GM12892 (cell line): ENCODE measurements around the gene ZFR2. TPM values are rescaled to one million over a fixed set of nuclear protein-coding genes. Genes with fewer than 3 reads are reported as not detected.

Source experiments
- DNase-seq: peaks from one replicate; pipeline ENCODE4 v3.0.0; 2011; ENCODE audit not compliant: insufficient read length
- FAIRE-seq: peaks from 2 replicates; lab custom pipeline; 2011; peaks lifted over from hg19 to GRCh38; lab: Jason Lieb, UNC
- POLR2A ChIP-seq: IDR thresholded peaks from 2 replicates; pipeline ENCODE4 v1.6.1; 2011; ENCODE audit warnings: low read depth, low read length, control low read depth
- POLR2AphosphoS5 ChIP-seq: IDR thresholded peaks from 2 replicates; pipeline ENCODE4 v1.6.1; 2011; ENCODE audit warnings: low read depth, low read length, control low read depth
- TAF1 ChIP-seq: IDR thresholded peaks from 2 replicates; pipeline ENCODE4 v1.6.1; 2011; ENCODE audit warnings: low read depth, mild to moderate bottlenecking, control low read depth, low read length, borderline replicate concordance
- polyA plus RNA-seq: library from polyadenylated mRNA; unstranded; fragments of >200 nt; gene quantifications from one replicate; pipeline ENCODE4 v1.2.1, GENCODE V29; 2012; ENCODE audit warnings: missing spikeins, inconsistent platforms; ENCODE audit not compliant: missing spikeins

ZFR2 gene
- 0.42 TPM for polyA plus RNA-seq

DNA sequence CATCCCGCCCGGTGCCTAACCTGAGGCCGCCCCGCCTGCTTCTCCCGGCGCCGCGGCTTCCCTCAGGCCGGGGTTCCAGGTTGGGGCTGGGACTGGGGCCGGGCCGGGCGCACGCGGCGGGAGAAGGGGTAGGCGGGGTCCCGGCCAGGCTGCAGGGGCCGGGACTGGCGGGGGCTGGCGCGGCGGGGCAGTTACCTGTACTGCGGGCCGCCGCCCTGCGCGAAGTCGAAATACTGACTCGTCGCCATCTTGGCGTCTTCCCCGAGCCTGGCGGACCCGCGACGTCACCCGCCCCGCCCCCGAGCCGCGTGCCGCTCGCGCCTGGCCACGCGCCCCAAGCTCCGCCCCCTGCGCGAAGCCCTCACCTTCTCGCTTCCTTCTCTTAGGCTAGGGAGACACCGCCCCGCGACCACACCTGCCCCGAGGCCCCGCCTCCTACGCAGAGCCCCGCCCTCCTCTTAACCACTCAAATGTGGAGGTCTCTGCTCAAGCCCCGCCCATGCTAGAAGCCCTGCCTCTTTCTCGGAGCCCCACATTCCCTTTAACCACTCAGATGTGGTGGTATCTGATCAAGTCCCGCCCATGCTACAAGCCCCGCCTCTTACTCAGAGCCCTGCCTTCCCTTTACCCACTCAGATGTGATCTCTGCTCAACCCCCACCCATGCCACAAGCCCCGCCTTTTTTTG, at the start of gene ZFR2:
Gene ZFR2, minus strand, starts transcription at position 269 of the 687 bp plus-strand sequence. Its CDS starts 21 bp downstream, at position 248.
- DNase-seq (no peak), FAIRE-seq (no peak)
- no peak for TF ChIP-seq POLR2A
- TF ChIP-seq POLR2AphosphoS5, result no peak

DNA sequence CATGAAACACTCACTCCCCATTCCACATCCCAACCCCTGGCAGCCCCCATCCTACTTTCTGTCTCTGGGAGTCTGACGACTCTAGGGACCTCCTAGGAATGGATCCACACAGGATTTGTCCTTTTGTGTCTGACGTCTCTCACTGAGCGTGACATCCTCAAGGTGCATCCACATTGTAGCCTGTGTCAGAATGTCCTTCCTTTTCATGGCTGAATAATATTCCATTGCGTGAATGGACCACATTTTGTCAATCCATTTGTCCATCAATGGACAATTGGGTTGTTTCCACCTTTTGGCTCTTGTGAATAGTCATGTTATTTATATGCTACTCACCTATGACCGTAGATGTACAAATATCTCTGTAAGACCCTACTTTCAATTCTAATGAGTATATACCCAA, 47.2 kb upstream of the ZFR2 start:
- no peak for FAIRE-seq
- DNase-seq, result no peak
- TF ChIP-seq TAF1 (no peak), POLR2A (no peak)

DNA sequence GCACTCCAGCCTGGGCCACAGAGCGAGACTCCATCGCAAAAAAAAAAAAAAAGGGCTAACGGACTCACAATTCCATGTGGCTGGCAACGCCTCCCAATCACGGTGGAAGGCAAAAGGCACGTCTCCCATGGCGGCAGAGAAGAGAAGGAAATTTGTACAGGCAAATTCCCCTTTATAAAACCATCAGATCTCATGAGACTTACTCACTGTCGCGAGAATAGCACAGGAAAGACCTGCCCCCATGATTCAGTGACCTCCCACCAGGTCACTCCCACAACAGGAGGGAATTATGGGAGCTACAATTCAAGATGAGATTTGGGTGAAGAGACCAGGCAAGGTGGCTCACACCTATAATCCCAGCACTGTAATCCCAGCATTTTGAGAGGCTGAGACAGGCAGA, 45.4 kb upstream of the ZFR2 start:
- DNase-seq (no peak), FAIRE-seq (no peak)

DNA sequence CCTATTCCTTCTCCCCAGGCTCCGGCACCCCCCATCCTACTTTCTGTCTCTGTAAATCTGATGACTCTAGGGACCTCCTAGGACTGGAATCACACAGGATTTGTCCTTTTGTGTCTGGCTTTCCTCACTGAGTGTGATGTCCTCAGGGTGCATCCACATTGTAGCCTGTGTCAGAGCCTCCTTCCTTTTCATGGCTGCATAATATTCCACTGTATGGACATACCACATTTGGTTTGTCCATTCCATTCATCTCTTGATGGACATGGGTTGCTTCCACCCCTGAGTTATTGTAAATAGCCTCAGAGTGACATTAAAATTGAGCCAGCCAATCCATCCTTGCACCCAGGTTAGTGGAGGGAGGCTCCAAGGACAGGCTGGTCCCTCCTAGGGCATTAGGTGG, 41.3 kb upstream of the ZFR2 start:
- no peak for FAIRE-seq
- TF ChIP-seq TAF1 (no peak), POLR2A (no peak), POLR2AphosphoS5 (no peak)
- no peak for DNase-seq

More for the DNA sequence above, 45.4 kb upstream of the ZFR2 start:
- TF ChIP-seq POLR2A (no peak), TAF1 (no peak), POLR2AphosphoS5 (no peak)

DNA sequence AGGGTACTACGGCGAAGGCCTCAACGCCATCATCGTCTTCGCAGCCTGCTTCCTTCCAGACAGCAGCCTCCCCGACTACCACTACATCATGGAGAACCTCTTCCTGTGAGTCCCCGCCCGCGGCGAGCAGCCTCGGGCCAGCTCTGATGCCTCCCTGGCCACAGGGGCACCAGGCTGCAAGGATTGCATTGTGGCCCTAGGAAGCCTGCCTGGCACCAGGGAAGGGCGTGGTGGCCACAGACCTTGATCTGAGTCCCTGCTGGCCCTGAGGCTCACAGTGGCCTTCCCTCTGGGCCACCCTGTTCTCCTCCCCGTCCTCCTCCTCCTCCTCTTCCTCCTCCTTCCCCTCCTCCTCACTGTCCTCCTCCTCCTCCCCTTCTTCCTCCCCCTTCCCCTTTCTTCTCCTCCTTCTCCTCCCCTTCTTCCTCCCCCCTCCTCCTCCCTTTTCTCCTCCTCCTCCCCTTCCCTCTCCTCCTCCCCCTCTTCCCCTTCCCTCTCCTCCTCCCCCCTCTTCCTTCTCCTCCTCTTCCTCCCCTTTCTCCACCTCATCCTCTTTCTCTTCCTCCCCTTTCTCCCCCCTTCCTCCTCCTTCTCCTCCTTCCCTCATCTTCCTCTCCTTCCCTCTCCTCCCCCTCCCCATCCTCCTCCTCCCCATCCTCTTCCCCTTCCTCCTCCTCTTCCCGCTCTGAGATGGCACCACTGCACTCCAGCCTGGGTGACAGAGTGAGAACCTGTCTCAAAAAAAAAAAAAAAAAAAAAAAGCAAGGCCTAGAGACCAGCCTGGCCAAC, 39.6 kb upstream of the ZFR2 start:
- TF ChIP-seq POLR2A (no peak), POLR2AphosphoS5 (no peak), TAF1 (no peak)
- FAIRE-seq (no peak), DNase-seq (no peak)

DNA sequence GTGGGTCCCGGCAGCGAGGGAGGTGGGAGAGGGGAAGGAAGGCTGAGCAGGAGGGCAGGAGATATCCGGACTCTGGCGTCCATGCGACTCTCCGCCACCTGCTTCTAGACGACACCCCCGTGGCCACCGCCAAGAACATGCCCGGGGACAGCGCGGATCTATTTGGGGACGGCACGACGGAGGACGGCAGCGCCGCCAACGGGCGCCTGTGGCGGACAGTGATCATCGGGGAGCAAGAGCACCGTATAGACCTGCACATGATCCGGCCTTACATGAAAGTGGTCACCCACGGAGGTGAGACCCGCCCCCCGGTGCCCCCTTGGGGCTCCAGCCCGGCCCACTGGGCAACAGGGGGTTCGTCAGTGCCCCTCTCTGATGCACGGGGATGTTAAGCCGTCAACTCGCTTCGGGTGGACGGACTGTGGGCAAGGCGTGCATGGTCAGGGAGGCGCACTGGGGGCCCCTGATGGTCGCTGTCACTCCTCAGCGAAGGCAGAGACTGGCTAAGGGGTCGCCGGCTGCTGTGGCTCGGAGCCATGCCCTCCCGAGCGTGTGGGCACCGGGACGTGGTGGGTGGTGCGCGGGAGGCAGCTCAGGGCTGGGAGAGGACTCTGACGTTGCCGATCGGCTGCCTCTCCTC, 38.9 kb upstream of the ZFR2 start:
- FAIRE-seq, result no peak
- TF ChIP-seq TAF1, result no peak
- no peak for TF ChIP-seq POLR2A
- no peak for TF ChIP-seq POLR2AphosphoS5
- no peak for DNase-seq

DNA sequence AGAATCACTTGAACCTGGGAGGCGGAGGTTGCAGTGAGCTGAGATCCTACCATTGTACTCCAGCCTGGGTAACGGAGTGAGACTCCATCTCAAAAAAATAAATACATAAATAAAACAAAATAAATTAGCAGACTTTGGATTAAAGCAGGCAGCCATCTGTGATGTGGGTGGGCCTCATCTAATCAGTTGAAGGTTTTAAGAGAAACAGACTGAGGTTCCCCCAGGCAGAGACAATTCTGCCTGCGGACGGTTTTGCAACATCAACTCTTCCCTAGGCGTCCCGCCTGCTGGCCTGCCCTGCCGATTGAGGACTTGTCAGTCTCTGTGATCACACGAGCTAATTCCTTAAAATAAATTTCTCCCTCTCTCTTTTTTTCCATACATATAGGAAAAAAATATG, 35.4 kb upstream of the ZFR2 start:
- no peak for FAIRE-seq

DNA sequence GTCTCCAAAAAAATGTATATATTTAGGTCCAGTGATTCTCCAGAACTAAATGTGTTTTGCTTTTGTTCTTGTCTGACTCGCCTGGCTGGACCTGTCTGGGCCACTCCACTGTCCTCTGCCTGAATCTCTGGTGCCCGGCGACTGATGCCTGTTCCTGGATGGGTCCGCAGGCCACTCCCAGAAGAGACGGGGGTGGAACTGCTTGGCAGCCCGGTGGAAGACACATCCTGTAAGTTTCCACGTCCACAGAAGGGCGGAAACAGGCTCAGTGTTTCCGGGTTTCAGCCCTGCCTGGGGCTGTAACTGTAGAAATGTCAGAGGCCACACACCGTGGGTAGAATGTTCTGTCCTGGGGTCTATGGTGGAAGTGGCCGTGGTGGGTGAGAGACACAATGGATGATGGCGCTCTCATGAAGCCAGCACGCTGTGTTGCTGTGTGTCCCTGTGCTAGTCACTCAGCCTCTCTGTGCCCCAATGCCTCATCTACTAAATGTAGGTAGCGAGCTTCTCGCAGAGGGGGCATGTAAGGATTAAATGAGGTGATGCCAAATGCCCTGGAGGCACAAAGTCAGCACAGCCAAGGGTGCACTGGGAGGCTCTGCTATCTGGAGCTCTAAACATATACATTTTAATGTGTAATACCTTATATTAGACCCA, 33.6 kb upstream of the ZFR2 start:
- FAIRE-seq, result no peak
- TF ChIP-seq TAF1, result no peak
- TF ChIP-seq POLR2AphosphoS5, result no peak
- TF ChIP-seq POLR2A, result no peak

More for the DNA sequence above, 35.4 kb upstream of the ZFR2 start:
- TF ChIP-seq POLR2A, result no peak
- DNase-seq, result no peak

DNA sequence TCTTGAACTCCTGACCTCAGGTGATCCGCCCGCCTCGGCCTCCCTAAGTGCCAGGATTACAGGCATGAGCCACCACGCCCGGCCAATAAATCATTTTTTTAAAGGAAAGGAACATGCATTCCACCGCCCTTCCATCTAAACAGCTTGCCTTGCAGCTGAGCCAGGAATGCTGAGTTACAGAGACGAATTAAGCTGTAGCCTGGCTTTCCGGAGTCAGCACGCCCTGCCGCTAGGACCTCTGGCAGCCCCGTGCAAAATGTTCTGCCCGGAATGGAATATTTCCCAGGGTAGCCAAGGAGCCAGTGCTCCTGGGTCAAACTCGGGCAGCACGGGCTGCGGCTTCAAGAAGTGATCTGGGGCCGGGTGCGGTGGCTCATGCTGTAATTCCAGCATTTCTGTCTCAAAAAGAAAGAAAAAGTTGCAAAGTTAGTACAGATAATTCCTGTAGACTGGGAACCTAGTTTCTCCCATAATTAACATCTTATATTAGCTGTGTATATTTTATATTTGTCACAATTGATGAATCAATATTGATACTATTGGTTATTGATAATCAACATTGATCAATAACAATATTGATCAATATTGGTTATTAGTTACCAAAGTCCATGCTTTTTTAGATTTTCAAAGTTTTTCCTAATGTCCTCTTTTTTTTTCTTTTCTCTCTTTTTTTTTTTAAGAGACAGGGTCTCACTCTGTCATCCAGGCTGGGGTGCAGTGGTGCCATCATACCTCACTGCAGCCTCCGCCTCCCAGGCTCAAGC, 30.9 kb upstream of the ZFR2 start:
- TF ChIP-seq POLR2AphosphoS5 (no peak), POLR2A (no peak), TAF1 (no peak)
- FAIRE-seq (no peak), DNase-seq (no peak)

More for the DNA sequence above, 33.6 kb upstream of the ZFR2 start:
- DNase-seq, result no peak

DNA sequence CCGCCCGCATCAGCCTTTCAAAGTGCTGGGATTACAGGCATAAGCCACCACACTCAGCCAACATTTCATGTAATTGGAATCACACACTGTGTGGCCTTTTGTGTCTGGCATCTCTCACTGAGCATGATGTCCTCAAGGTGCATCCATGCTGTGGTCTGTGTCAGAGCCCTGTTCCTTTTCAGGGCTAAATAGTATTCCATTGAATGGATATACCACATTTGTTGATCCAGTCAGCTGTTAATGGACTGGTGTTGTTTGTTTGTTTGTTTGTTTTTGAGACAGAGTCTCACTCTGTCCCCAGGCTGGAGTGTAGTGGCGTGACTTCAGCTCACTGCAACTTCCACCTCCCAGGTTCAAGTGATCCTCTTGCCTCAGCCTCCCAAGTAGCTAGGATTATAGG, 29.6 kb upstream of the ZFR2 start:
- FAIRE-seq (no peak), DNase-seq (no peak)
- TF ChIP-seq POLR2AphosphoS5 (no peak), TAF1 (no peak), POLR2A (no peak)
